Brain pericyte (primary cell): ENCODE data around the gene CHRNB2.

Experiments used
- DNase-seq: peaks from one replicate; pipeline ENCODE4 v3.0.0-alpha.2; 2012; ENCODE audit warnings: low read depth, low spot score

CHRNB2 gene

DNA sequence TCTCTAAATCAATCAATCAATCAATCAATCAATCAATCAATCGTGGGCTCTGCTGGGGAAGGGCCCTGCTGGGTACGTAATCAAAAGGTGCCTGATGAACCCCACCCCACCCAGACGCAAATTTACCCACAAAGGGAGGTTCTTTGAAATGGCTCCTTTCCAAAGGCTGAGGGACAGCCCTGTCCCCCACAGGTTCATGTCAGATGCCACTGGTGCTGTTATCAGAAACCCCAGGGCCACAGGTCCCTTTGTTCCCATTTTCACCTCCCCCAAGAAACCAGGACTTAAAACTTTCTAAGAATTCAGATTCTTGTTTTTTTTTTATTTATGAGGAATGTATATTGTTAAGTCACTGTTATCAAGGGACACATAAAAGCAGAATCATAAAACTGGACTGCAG, 14.2 kb downstream of the CHRNB2 start:
- DNase-seq = no peak

DNA sequence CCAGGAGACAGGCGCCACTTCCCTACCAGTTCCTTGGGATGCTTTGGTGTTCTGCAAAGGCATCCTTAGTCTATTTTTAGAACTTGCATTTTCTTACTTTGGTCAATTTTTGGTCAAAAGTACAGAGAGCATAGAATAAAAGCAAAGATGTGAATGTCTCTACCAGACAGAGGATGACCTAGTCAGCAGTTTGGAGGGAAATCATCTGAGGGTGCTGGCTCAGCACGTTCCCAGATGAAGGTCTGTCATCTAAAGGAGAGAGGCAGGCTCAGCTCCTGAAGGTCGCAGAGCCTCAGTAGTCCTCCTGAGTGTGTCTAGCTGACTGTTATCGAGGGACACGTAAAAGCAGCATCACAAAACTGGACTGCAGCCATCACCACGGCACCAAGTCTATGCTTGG, 15.3 kb downstream of the CHRNB2 start:
- DNase-seq = no peak

DNA sequence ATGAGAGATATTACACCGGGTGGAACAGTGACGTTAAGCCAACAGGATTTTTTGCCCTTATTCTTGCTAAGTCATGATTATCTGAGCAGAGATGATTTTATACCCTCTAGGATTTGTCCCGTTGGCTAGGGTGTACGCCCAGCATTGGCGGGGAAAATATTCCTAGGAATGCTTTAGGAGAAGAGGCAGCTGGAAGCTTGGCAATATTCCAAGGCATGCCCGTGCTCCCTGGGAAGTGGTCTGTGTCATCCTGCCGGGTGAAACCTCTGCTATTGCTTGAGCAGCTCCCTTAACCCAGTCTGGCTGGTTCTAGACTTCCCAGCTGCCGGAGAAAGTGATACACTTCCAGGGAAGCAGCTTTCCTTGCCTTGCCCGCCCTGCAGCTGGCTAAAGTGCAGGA, 16.2 kb downstream of the CHRNB2 start:
- no peak for DNase-seq

DNA sequence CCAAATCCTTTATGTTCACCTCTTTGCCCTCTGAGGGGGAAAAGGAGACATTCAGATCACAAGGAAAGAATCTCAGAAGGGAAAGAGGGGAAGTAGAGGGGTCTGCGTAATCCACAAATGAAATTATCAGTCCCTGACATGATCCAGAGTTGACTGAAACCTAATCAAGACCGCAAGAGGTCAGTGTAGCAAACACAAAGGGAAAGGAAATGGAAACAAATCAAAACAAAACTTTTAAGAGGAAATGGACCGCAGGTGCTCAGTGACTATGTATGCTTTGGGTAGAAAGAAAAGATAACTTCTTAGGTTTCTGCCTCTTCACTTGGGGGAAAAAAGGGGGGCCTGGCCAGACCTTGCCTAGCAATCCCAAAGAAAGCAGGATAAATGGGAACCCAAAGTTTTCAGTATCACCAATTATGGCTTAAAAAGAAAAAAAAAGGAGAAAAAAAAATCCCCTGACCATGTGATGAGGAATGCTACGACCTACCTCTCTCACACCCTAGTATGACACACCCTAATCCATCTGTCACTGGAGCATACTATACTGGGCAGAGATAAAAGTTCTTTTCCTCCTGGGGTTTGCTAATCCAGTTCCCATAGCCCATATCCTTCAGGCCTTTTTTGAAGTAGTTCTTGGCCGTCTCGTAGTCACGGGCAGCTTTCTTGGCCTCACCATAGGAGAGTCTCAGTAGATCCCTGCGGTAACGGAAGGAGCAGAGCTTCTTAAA, 16.9 kb downstream of the CHRNB2 start:
- no peak for DNase-seq

DNA sequence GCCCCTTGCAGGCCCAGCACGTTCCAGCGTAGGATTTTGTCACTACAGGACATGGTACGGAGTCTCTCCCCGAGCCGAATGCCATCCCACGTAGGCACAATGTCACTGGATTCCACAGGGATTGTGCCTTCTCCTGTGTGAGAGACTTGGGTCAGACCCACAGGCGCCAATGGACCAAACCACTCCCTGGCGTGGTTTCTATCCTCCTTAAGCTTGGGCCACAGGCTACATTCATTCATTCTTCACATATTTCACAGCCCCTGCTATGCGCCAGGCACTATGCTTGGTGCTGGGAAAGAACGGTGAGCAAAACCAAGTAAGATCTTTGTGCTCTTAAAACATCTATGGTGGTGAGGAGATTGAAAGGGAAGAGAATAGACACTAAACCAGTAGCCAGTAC, 18.7 kb downstream of the CHRNB2 start:
- no peak for DNase-seq

DNA sequence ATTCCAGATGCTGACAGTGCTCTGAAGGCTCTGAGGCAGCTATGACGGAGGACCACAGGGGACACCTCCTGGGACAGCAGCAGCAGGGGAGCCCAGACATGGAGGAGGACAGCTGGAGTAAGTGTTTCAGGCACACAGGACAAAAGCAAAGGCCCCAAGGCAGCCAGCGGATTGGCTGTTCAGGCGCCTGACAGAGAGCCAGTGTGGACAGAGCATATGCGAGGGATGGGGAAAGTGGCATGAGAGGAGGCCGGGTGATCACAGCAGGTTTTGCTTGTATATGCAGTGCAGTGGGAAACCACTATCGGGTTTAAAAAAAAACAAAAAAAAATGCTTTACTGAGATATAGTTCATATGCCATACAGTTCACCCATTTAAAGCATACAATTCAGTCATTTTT, 19.1 kb downstream of the CHRNB2 start:
- DNase-seq = no peak

DNA sequence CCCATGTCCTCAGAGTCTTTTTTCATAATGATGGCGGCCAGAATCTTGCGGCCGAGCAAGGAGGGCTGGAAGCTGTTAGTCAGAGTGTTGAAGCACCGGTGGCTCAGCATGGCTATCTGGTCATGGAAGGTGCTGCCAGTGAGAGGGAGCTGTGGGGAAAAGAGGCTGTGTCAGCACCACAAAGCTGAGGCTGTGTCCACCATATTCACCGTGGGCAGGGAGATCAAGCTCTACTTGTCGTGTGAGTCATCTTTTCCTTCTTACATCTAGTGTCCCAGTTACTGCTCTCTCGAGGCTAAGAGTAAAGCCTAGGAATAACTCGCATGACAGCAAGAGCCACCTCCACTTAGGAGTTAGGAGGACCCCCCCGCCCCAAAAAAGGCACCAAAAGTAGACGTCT, 22.2 kb downstream of the CHRNB2 start:
- no peak for DNase-seq

DNA sequence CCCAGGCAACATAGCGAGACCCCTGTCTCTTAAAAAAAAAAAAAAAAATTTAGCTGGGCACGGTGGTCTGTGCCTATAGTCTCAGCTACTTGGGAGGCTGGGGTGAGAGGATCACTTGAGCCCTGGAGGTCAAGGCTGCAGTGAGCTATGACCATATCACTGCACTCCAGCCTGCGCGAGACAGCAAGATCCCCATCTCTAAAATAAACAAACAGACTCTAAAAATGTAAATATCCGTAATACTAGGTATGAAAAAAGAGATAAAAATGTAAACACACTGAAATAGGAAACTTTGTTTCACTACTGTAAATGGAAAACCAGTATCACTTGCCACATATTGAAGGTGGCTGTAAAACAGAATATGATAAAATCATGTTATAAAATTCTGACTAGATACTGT, 23.2 kb downstream of the CHRNB2 start:
- DNase-seq = no peak

DNA sequence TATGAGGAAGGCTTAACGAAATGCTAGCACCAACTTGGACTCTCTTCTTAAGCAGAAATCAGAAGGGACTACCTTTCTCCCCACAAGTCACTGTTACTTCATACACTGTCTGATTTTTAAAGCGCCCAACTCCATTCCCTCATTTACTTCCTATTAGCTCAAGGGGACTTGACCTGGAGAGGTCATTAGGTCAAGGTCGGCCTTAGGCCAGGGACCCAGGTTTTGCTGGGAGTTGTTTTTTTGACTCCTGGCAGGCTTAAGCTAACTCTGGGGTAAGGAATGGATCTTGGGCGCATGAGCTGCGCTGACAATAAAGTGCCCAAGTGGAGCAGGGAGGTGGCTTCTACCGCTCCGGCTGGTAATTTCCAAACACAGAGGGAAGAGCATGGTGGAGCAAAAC, 23.6 kb downstream of the CHRNB2 start:
- no peak for DNase-seq

DNA sequence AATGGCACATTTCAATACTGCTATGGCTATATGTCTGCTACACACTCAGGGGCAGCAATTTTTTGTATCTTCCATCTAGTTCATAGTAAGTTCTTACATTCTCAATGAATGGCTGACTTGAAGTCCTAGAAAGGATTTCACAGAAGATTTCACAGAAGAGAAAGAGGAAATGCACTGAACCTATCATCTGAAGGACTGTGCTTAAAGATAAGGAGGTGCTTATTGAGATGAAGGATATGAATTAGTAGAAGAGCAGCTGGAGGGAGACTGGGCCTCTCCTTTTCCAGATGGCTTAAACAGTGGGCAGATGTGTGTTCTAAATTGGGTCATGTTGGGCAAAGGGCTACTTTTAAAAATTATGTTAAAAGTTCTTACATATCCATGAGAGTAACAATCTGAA, 25.8 kb downstream of the CHRNB2 start:
- no peak for DNase-seq

DNA sequence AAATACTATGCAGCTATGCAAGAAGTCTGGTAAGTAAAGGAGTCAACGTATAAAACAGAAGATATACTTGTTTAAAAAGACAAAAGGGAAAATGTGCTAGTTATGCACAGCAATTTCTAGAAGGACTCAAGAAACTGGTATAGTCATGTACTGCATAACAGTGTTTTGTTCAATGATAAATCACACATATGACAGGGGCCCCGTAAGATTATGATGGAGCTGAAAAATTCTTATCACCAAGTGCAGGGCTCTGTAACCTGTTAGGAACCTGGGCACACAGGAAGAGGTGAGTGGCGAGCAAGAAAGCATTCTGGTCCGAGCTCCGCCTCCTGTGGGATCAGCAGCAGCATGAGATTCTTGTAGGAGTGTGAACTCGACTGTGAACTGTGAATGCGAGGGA, 27.2 kb downstream of the CHRNB2 start:
- no peak for DNase-seq

DNA sequence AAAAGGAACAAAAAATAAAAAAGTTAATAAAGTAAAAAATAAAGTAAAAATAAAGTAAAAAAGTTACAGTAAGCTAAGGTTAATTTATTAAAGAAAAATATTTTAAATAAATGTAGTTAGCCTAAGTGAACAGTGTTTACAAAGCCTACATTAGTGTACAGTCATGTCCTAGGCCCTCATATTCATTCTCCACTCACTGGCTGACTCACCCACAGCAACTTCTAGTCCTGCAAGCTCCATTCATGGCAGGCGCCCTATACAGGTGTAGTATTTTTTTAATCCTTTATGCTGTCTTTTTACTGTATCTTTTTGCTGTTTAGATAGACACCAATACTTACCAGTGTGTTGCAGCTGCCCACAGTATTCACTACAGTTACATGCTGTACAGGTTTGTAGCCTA, 28.0 kb downstream of the CHRNB2 start:
- DNase-seq = no peak

DNA sequence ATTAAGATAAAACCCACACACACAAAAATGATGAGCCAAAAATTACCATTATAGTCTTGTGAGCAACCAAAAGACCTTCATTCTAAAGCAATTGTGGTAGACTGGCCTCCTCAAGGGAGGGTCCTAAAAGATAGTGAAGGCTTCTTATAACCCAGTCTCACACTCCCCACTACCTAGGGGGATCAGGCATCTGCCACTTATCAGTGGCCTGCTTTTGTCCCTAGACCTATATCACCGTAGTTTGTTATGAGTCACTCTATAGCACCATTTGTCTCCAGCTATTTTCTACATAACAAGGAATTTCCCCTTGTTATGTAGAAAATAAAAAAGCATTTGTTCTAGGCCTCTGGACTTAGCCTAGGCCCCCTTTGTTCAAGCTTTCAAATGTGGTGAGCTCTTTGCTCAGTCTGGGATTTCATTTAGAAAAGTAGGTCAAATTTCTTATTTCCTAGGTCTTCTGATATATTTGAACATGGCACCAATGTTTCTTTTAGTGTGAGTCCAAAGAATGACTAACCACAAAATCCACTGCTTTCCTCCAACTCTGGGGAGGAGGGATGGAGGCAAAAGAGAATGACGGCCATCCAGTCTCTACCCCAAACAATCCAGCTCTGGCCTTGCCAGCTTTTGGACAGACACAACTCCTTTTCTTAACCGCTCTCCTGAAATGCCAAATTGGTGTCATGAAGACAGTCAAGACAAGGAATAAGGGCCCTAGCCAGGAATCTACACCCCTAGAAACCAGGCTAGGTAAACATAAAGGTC, 31.5 kb downstream of the CHRNB2 start:
- no peak for DNase-seq

DNA sequence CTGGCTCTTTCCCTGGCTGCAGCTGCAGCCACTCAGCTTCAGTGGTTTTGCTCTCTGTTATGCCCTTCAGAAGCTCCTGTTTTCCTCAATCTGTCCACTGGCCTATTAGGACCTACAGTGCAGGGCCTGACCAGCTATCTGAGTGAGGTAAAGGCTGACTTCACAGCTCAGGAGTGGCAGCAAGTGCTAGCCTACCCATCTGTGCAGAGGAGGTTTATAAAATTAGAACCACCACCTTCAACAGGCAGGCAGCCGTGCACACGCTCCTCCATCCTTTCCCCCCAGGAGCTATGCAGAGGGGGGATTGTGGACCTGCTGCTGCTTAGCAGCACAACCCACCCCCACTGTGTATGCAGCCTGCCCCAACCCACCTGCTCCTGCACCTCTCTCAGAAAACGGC, 32.1 kb downstream of the CHRNB2 start:
- DNase-seq = no peak

DNA sequence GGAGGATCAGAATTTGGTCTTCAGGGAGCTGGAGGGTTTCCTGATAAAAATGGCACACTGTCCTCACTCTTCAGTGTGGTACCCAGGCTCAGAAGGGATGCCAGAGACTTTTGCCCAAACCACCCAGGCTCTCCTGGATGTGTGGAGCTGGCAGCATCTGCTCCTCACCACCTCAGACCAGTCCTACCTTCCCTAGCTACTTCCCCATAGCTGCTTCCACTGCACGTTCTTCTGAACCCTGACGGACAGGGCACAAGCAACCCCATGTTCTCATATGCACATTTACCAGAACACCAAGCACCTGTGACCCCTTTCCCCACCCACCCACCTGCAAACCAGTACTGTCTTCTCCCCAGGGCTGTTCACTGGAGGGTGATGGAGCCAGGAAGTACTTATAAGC, 35.7 kb downstream of the CHRNB2 start:
- no peak for DNase-seq

DNA sequence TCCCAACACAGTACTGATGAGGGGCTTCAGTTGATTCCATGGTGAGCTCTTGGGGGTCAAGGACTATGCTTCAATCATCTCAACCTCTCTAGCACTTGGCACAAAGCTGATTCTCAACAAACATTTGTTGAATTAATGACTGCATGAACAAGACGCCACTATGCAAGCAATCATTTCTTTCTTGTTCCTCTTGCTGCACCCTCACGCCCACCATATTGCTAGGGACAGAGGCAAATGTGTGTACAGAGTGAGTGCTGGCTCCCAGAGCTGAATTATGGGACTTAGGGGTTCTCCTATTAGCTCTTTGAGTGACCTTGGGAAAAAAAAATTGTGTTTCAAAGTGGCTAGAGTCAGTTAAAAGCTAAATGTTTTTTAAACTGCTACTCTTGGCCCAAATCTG, 38.0 kb downstream of the CHRNB2 start:
- DNase-seq = no peak

DNA sequence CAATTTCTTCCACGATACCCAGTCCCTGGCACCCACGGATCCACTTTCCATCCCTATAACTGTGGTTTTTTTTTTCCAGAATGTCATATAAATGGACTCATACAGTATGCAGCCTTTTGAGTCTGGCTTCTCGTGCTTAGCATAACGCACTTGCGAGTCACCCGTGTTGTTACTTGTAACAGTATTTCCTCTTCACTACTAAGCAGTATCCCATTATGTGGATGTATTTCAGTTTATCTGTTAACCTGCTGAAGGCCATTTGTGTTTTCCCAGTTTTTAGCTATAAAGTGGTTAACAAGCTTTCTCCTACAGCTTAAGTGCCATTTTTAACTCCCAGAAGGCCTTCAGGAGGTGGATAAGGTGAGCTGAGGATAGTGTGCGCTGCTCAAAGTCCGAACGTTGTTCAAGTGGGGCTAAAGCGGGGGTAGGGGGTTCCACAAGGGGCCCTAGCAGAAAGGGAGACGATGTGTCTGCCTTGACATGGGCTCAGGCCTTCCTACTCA, 39.6 kb downstream of the CHRNB2 start:
- no peak for DNase-seq

DNA sequence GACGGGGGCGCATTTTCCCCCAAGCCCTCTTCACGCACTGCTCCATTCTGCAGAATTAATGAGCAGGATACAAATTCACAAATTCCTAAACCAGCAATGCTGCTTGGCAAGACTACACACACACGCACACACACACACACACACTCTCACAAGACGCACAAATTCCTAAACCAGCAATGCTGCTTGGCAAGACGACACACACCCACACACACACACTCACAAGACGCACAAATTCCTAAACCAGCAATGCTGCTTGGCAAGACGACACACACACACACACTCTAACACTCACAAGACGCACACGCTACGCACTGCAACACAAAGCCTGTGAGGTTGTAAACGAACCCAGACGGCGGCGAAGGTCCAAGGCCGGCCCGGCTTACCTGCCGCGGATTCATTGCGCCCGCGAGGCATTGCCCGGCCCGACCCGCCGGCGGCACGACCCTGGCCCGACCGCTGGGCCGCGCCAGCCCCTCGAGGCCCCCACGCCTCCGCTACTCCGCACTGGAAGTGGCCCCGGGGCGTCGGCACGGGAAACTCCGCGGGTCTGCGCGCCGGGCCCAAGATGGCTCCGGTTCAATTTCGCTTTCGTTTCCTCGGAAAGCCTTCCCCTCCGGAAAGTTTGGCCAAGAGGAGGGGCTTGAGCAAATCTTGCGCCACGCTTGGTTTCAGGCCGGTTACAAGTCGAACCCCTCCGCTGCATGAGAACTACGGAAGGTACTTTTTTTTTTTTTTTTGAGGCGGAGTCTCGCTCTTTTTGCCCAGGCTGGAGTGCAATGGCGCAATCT, 40.2 kb downstream of the CHRNB2 start, which contains the start of gene ADAR:
Gene ADAR, minus strand, starts transcription at position 578 of the 788 bp plus-strand sequence. Its CDS starts 180 bp downstream, at position 398.
- DNase-seq = peak; percentile 79

DNA sequence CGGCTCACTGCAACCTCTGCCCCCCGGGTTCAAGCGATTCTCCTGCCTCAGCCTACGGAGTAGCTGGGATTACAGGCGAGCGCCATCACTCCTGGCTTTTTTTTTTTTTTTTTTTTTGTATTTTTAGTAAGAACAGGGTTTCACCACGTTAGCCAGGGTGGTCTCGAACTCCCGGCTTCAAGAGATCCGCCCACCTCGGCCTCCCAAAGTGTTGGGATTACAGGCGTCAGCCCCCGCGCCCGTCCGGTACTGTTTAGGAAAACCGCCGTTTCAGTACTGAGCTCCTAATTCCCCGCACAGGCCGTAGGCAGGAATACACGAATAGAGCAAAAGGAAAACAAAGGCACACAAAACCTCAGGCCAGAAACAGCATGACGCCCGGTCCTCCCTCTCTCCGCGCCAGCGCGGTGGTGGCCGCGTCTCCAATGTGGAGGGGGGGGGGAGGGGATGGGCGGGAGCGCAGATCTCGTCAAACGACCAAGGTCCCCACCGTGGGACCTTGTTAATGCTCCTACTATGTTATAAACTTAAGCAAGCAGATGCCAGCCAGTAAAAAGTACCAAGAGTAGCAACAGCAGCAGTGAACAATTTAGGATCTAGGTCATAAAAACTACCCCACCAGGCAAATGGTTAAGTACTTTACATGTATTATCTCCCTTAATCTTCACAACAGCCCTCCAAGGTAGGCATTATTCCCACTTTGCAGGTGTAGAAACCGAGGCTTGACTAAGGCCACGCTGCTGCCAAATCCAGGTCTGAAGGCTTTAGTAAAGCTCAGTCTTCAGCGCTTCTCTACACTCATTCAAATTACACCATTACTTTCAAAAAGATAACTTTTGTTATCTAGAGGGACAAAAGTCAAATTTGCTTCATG, 41.1 kb downstream of the CHRNB2 start:
- DNase-seq = no peak

DNA sequence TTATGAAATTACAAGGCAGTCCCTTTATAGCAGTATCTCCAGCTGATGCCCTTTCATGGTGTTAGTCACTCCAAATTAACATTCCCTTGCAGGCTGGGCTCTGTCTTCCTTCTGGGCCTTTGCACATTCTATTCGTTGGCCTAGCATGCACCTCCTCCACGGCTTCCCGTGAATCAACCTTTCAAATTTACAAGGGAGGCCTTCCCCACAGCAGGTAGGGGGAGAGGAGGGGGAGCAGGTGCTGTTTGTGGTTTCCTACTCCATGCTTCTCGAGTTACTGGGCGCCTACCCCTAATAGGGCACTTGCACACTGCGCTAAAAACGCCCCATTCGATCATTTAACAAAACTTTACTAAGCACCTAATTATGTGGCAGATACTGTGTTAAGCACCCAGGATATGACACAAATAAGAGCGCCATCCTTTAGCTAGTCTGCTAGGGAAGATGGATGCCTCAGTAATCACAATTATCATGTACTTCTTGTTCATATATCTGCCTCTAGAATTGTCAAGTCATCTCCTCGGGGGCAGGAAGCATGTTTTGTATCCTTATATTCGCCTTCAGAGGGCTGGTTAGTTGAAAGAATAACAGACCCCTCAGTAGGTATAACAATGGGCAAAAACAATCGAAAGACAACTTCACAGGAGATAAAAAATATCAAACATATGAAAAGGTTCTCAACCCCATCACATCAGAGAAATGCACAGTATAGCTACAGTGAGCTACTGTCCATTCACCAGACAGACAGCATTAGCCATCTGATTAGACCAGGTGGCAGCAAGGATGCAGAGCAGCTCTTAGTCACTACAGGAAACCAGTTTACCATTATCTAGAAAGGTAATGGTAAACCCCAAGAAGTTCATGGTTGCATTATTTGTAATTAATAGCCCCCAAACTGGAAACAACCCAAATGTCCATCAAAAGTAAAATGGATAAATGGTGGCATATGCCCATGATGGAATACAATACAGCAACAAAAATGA, 42.1 kb downstream of the CHRNB2 start:
- DNase-seq = no peak
